Heart left ventricle (tissue), 16 donors: ENCODE results near the gene RASSF5. TPM values are rescaled to one million over a fixed set of nuclear protein-coding genes. Genes with fewer than 3 reads are reported as not detected.

Experiments used
- ATAC-seq, 4 donors: fragments of 200-7000 bp; cut with Tn5 transposase; one replicate each; pipeline ENCODE4 v1.9.1; 2020 to 2022; ENCODE audit warnings: moderate library complexity in 4 of 4, mild to moderate bottlenecking in 3 of 4, moderate number of reproducible peaks in 1 of 4
- DNase-seq, 5 donors: peaks; one replicate each; pipeline ENCODE4 v3.0.0-alpha.2; 2020
- H3K27ac ChIP-seq, 12 donors: fragments of 200-600 bp; sonication (generic) in 4 of 12; one replicate each; pipeline versions ENCODE4 v1.5.0 to v1.8.0; 2016 to 2022; ENCODE audit warnings: mild to moderate bottlenecking in 2 of 12
- H3K27me3 ChIP-seq, 9 donors: fragments of 200-600 bp; sonication (generic) in 2 of 9; one replicate each; pipeline versions ENCODE4 v1.5.1 to v1.8.0; 2016 to 2022; ENCODE audit warnings: mild to moderate bottlenecking in 3 of 9
- H3K36me3 ChIP-seq, 9 donors: fragments of 200-600 bp; sonication (generic) in 2 of 9; one replicate each; pipeline versions ENCODE4 v1.5.0 to v1.8.0; 2018 to 2022; ENCODE audit warnings: mild to moderate bottlenecking in 2 of 9
- H3K4me1 ChIP-seq, 12 donors: fragments of 200-600 bp; sonication (generic) in 4 of 12; one replicate each; pipeline versions ENCODE4 v1.5.0 to v1.8.0; 2016 to 2022; ENCODE audit warnings: mild to moderate bottlenecking in 3 of 12
- H3K4me3 ChIP-seq, 12 donors: fragments of 200-600 bp; sonication (generic) in 4 of 12; one replicate each; pipeline versions ENCODE4 v1.5.0 to v1.8.0; 2017 to 2022; ENCODE audit warnings: mild to moderate bottlenecking in 9 of 12, moderate library complexity in 4 of 12
- H3K9me3 ChIP-seq, 12 donors: fragments of 200-600 bp; sonication (generic) in 4 of 12; one replicate each; pipeline versions ENCODE4 v1.5.0 to v1.8.0; 2016 to 2022; ENCODE audit warnings: mild to moderate bottlenecking in 1 of 12
- CTCF ChIP-seq, 12 donors: fragments of 200-600 bp; sonication (generic) in 4 of 12; IDR thresholded peaks; one replicate each; pipeline versions ENCODE4 v1.5.0 to v1.8.0; 2018 to 2022; ENCODE audit warnings: antibody characterized with exemption in 12 of 12, mild to moderate bottlenecking in 5 of 12
- POLR2A ChIP-seq, 2 donors: fragments of 450-650 bp; IDR thresholded peaks; one replicate each; pipeline ENCODE4 v1.6.1; 2017; ENCODE audit warnings: antibody characterized with exemption in 2 of 2, mild to moderate bottlenecking in 2 of 2, moderate library complexity in 2 of 2
- WGBS, 4 donors: extraction: QIAGEN DNeasy Blood & Tissue Kit in 2 of 4; methylation state at CpG; one replicate each; pipeline versions ENCODE4 v1.1.5 to v1.1.7; 2013 to 2018; 5-methylcytosine and 5-hydroxymethylcytosine counted together
- intact Hi-C, 10 donors: fragments of 100-400 bp; cut with DNase I; formaldehyde crosslinking; loops; one replicate each; pipeline versions ENCODE4 v1.11.1 to v1.14.2; 2022
- polyA plus RNA-seq, 2 donors: library from polyadenylated mRNA; stranded (reverse); fragments of 200-250 nt; gene quantifications; one replicate each; pipeline ENCODE4 v1.2.3, GENCODE V29; 2013
- total RNA-seq, 9 donors: library from RNA; depleted of rRNA in 2 of 9; stranded (reverse); fragments of >200 nt in 2 of 9; fragmentation: NEBNext Ultra II Directional in 3 of 9; extraction: Animal tissue kit (Norgen Biotek cat#: 25700) in 3 of 9; gene quantifications; one replicate each; pipeline versions ENCODE4 v1.1.0 to v1.2.4, GENCODE V29; 2016 to 2023
- donor health status: ischemic (EF 13 %, LVEDD 7.1; RV severe dilation, severe dysfunction).
- donor health status: healthy with polysubstance abuse.
- donor health status: DM: no; HTN: yes; CAD: no.
- donor health status: DM: no; HTN: no; CAD: no.
- donor health status: ischemic (EF 25% LVEDD 6.9; RV normal size, moderate dysfunction).
- donor health status: ischemic (EF 25% LVEDD 5.7; RV mildly dilated, moderate dysfunction).
- donor health status: healthy.
- donor health status: DM: yes; HTN: yes; CAD: no.
- donor health status: ischemic (EF 35%, LVEDD 5.7; RV mildly dilated, moderate dysfunction).
- donor health status: nonischemic (EF 11% LVEDD 7.7; RV severe dilation, severe dysfunction).
- donor health status: DM: yes; HTN: yes; CAD: no.
- donor health status: PGD.
- donor health status: ischemic (EF 29% LVEDD 5.4; RV normal size, mild dysfunction).
- donor health status: nonischemic (EF 23%, LVEDD 6.1; RV moderate dilation, normal function).

The RASSF5 gene
- total and polyA plus RNA-seq, 11 donors = 1.3 to 27.4 (median 5.6) TPM

GRCh38 chr1:206504363-206504713 lies 3.0 kb upstream of the RASSF5 start:
- peaks cover 0 to 23% (median 0%) of the 10 kb centered on the region in 9 donors for H3K27me3 ChIP-seq
- WGBS, 4 donors = 33 to 54% (median 42%) methylated on average over 3 of the region's 3 CpGs
- H3K4me1 ChIP-seq = peaks cover 0 to 71% (median 34%) of the 10 kb centered on the region in 12 donors
- TF ChIP-seq CTCF (IDR thresholded peaks at IDR 0.05) (no peak), POLR2A (IDR thresholded peaks at IDR 0.05) (no peak)
- no peak for ATAC-seq
- H3K36me3 ChIP-seq = no peaks in the 10 kb centered on the region
- no peak for DNase-seq
- no peak overlapping the region for H3K4me3 ChIP-seq
- no peaks in the 10 kb centered on the region for H3K9me3 ChIP-seq
- intact Hi-C loops = no loop called here
- peak overlapping the region in 2 of 12 donors; percentile 33 to 60 for H3K27ac ChIP-seq

- H3K4me1 ChIP-seq = peaks cover 0 to 73% (median 33%) of the 10 kb centered on the region in 12 donors
- DNase-seq = peak in 1 of 5 donors; percentile 5
These were observed 1.5 kb upstream of the RASSF5 start for GRCh38 chr1:206505702-206506355.

GRCh38 chr1:206506405-206507283 lies 687 bp upstream of the RASSF5 start:
- peaks cover 0 to 74% (median 29%) of the 10 kb centered on the region in 12 donors for H3K4me1 ChIP-seq
- no peaks in the 10 kb centered on the region for H3K9me3 ChIP-seq
- intact Hi-C loops = loop anchor here in 2 of 10 donors (5.0 kb wide), 1 partner anchor 36 kb away; no protein-coding TSS in a partner anchor
- peak overlapping the region in 3 of 12 donors; percentile 18 to 45 (median 34) for H3K27ac ChIP-seq
- H3K36me3 ChIP-seq = no peaks in the 10 kb centered on the region
- TF ChIP-seq CTCF (IDR thresholded peaks at IDR 0.05) (no peak), POLR2A (IDR thresholded peaks at IDR 0.05) (no peak)
- DNase-seq = peak in 1 of 5 donors; percentile 6
- H3K27me3 ChIP-seq = peaks cover 0 to 32% (median 0%) of the 10 kb centered on the region in 9 donors
- H3K4me3 ChIP-seq = peak overlapping the region; percentile 49 to 81 (median 66)
- WGBS, 4 donors = 17 to 21% (median 17%) methylated on average over 37 to 48 of the region's 48 CpGs
- ATAC-seq = peak; percentile 11 to 30 (median 16)

More at GRCh38 chr1:206505702-206506355, 1.5 kb upstream of the RASSF5 start:
- H3K27ac ChIP-seq = no peak overlapping the region
- intact Hi-C loops = loop anchor here in 2 of 10 donors (5.0 kb wide), 1 partner anchor 36 kb away; no protein-coding TSS in a partner anchor
- peaks cover 0 to 32% (median 0%) of the 10 kb centered on the region in 9 donors for H3K27me3 ChIP-seq
- no peak for ATAC-seq
- H3K36me3 ChIP-seq = no peaks in the 10 kb centered on the region
- no peak overlapping the region for H3K4me3 ChIP-seq
- 81 to 90% (median 88%) methylated on average over 10 of the region's 10 CpGs for WGBS, 4 donors
- H3K9me3 ChIP-seq = no peaks in the 10 kb centered on the region
- no peak for TF ChIP-seq POLR2A (IDR thresholded peaks at IDR 0.05)
- TF ChIP-seq CTCF (IDR thresholded peaks at IDR 0.05) = peak in 7 of 12 donors; percentile 13 to 47 (median 32)
